Measurements from ENCODE around the gene SRGAP2B.
"Not testable (repeated sequence)": the region's sequence is repeated elsewhere in the genome, so short reads cannot be mapped to it uniquely, and the experiment has no call there.

Gene SRGAP2B

GRCh38 chr1:145041519-145041918 lies 53.6 kb downstream of the SRGAP2B start:
- not testable (repeated sequence) for DNase-seq (ENCODE audit: low read depth)

GRCh38 chr1:145036019-145036418 lies 59.1 kb downstream of the SRGAP2B start:
- DNase-seq (ENCODE audit: low read depth), result not testable (repeated sequence)

- DNase-seq (ENCODE audit: low read depth), result not testable (repeated sequence)
Measured at GRCh38 chr1:145033523-145033922, 61.6 kb downstream of the SRGAP2B start.

GRCh38 chr1:145027251-145027650 lies 67.9 kb downstream of the SRGAP2B start:
- DNase-seq (ENCODE audit: low read depth), result not testable (repeated sequence)

GRCh38 chr1:145025286-145025685 lies 69.8 kb downstream of the SRGAP2B start:
- not testable (repeated sequence) for DNase-seq (ENCODE audit: low read depth)

GRCh38 chr1:145022259-145022658 lies 72.9 kb downstream of the SRGAP2B start:
- not testable (repeated sequence) for DNase-seq (ENCODE audit: low read depth)

- DNase-seq (ENCODE audit: low read depth), result not testable (repeated sequence)
Measured at GRCh38 chr1:145021749-145022148, 73.4 kb downstream of the SRGAP2B start.

GRCh38 chr1:145019709-145020108 lies 75.4 kb downstream of the SRGAP2B start:
- DNase-seq (ENCODE audit: low read depth), result not testable (repeated sequence)

GRCh38 chr1:145017725-145018124 lies 77.4 kb downstream of the SRGAP2B start:
- DNase-seq (ENCODE audit: low read depth), result not testable (repeated sequence)

GRCh38 chr1:145016492-145016862 lies 78.7 kb downstream of the SRGAP2B start:
- DNase-seq (ENCODE audit: low read depth), result not testable (repeated sequence)

GRCh38 chr1:145015744-145016491 lies 79.2 kb downstream of the SRGAP2B start:
- not testable (repeated sequence) for DNase-seq (ENCODE audit: low read depth)

- DNase-seq (ENCODE audit: low read depth), result not testable (repeated sequence)
Measured at GRCh38 chr1:145013353-145013752, 81.8 kb downstream of the SRGAP2B start.

- DNase-seq (ENCODE audit: low read depth), result not testable (repeated sequence)
Measured at GRCh38 chr1:145011811-145012210, 83.3 kb downstream of the SRGAP2B start.

- not testable (repeated sequence) for DNase-seq (ENCODE audit: low read depth)
Measured at GRCh38 chr1:145010580-145010979, 84.5 kb downstream of the SRGAP2B start.

GRCh38 chr1:145009928-145010327 lies 85.2 kb downstream of the SRGAP2B start:
- DNase-seq (ENCODE audit: low read depth), result not testable (repeated sequence)

GRCh38 chr1:145008388-145008787 lies 86.7 kb downstream of the SRGAP2B start:
- DNase-seq (ENCODE audit: low read depth), result not testable (repeated sequence)

GRCh38 chr1:145005142-145005541 lies 90.0 kb downstream of the SRGAP2B start:
- DNase-seq (ENCODE audit: low read depth), result not testable (repeated sequence)

GRCh38 chr1:145001381-145001780 lies 93.7 kb downstream of the SRGAP2B start:
- not testable (repeated sequence) for DNase-seq (ENCODE audit: low read depth)

- not testable (repeated sequence) for DNase-seq (ENCODE audit: low read depth)
Measured at GRCh38 chr1:145000743-145001326, 94.3 kb downstream of the SRGAP2B start.

GRCh38 chr1:145000074-145000742 lies 94.9 kb downstream of the SRGAP2B start:
- not testable (repeated sequence) for DNase-seq (ENCODE audit: low read depth)

- DNase-seq (ENCODE audit: low read depth), result not testable (repeated sequence)
Measured at GRCh38 chr1:144998981-144999273, 96.2 kb downstream of the SRGAP2B start.

- DNase-seq (ENCODE audit: low read depth), result not testable (repeated sequence)
Measured at GRCh38 chr1:144998134-144998980, 96.8 kb downstream of the SRGAP2B start.

Measured in T-helper 22 cell (primary cell).